H1 (cell line): ENCODE measurements around the gene LIPC. TPM values are rescaled to one million over a fixed set of nuclear protein-coding genes. Genes with fewer than 3 reads are reported as not detected.
A peak's percentile ranks its signal among the peaks of the same experiment; 100 is the strongest.

ENCODE experiments used
- CTCF ChIA-PET: fragments of 300-600 bp; sonication (Branson Sonifier 250); formaldehyde crosslinking; loops from one replicate; lab custom pipeline; 2021; ENCODE audit not compliant: partially characterized antibody; lab: Charles Lee
- POLR2A ChIA-PET: fragments of 300-600 bp; sonication (Branson Sonifier 250); formaldehyde crosslinking; loops from one replicate; lab custom pipeline; 2021; ENCODE audit warnings: inconsistent platforms; ENCODE audit not compliant: partially characterized antibody; lab: Charles Lee
- DNase-seq, 2 experiments: peaks; one replicate each; pipeline versions ENCODE4 v3.0.0 to v3.0.0-alpha.2; 2010 to 2022; ENCODE audit warnings: low spot score in 2 of 2, low read depth in 1 of 2, mixed read lengths in 1 of 2
- FAIRE-seq: peaks from 2 replicates; lab custom pipeline; 2011; peaks lifted over from hg19 to GRCh38; lab: Jason Lieb, UNC
- H2AFZ ChIP-seq: 2 replicates; pipeline ENCODE4 v1.8.1; 2012; ENCODE audit warnings: low read length, inconsistent platforms
- H2AK5ac ChIP-seq: 2 replicates; pipeline ENCODE4 v1.6.1; 2013; ENCODE audit warnings: low read depth, low read length
- H2BK120ac ChIP-seq: replicated peaks from 2 replicates; pipeline ENCODE3; 2013; ENCODE audit warnings: low read depth, low read length, inconsistent platforms
- H2BK12ac ChIP-seq: 2 replicates; pipeline ENCODE4 v1.6.1; 2013; ENCODE audit warnings: low read depth, low read length
- H2BK15ac ChIP-seq: 2 replicates; pipeline ENCODE4 v1.6.1; 2013; ENCODE audit warnings: low read length
- H2BK20ac ChIP-seq: 2 replicates; pipeline ENCODE4 v1.6.1; 2013; ENCODE audit warnings: low read length
- H2BK5ac ChIP-seq: 2 replicates; pipeline ENCODE4 v1.6.1; 2013; ENCODE audit warnings: low read depth, low read length
- H3K14ac ChIP-seq: 2 replicates; pipeline ENCODE4 v1.6.1; 2013; ENCODE audit warnings: inconsistent platforms; ENCODE audit not compliant: insufficient read length
- H3K18ac ChIP-seq: 2 replicates; pipeline ENCODE4 v1.6.1; 2013; ENCODE audit warnings: low read length; ENCODE audit errors: extremely low read depth
- H3K23ac ChIP-seq: 2 replicates; pipeline ENCODE4 v1.6.1; 2013; ENCODE audit warnings: inconsistent platforms; ENCODE audit not compliant: insufficient read length
- H3K23me2 ChIP-seq: 2 replicates; pipeline ENCODE4 v1.6.1; 2013; ENCODE audit warnings: low read depth, low read length
- H3K27ac ChIP-seq: 2 replicates; pipeline ENCODE4 v1.6.1; 2011; ENCODE audit warnings: low read depth, low read length, inconsistent platforms
- H3K27me3 ChIP-seq, 4 experiments: replicated peaks in 1 of 4; 1 replicate in 1 of 4; 2 replicates in 3 of 4; pipeline versions ENCODE4 v1.6.1 to v1.8.1; 2011 to 2013; ENCODE audit warnings: low read length in 3 of 4, mild to moderate bottlenecking in 3 of 4, inconsistent platforms in 2 of 4, mixed read lengths in 2 of 4, moderate library complexity in 1 of 4; ENCODE audit not compliant: control insufficient read depth in 3 of 4, insufficient read depth in 3 of 4; ENCODE audit errors: extremely low read depth in 1 of 4
- H3K36me3 ChIP-seq, 4 experiments: 2 replicates each; pipeline versions ENCODE4 v1.6.1 to v1.8.1; 2011 to 2013; ENCODE audit warnings: mild to moderate bottlenecking in 4 of 4, low read length in 3 of 4, moderate library complexity in 2 of 4, control low read depth in 1 of 4, inconsistent platforms in 1 of 4; ENCODE audit not compliant: insufficient read depth in 4 of 4, control insufficient read depth in 2 of 4
- H3K4ac ChIP-seq: replicated peaks from 2 replicates; pipeline ENCODE3; 2013; ENCODE audit warnings: low read length, low read depth, mixed read lengths, inconsistent platforms; ENCODE audit not compliant: insufficient read length
- H3K4me1 ChIP-seq, 4 experiments: replicated peaks in 1 of 4; 1 replicate in 1 of 4; 2 replicates in 3 of 4; pipeline versions ENCODE4 v1.6.1 to v1.8.1; 2011 to 2013; ENCODE audit warnings: low read length in 3 of 4, inconsistent platforms in 2 of 4, mixed read lengths in 1 of 4; ENCODE audit not compliant: insufficient read depth in 4 of 4, control insufficient read depth in 3 of 4
- H3K4me2 ChIP-seq, 2 experiments: 2 replicates each; pipeline versions ENCODE4 v1.6.1 to v1.8.1; 2011 to 2013; ENCODE audit warnings: low read depth in 2 of 2, low read length in 2 of 2, control low read depth in 1 of 2, inconsistent platforms in 1 of 2, mild to moderate bottlenecking in 1 of 2; ENCODE audit not compliant: insufficient read depth in 1 of 2
- H3K4me3 ChIP-seq, 4 experiments: fragments of 200-600, 300-600 bp in 1 of 4; sonication (generic), shearing (Covaris generic), sonication (Bioruptor Twin) in 1 of 4; 2 replicates each; pipeline versions ENCODE4 v1.5.1 to v1.8.1; 2011 to 2016; ENCODE audit warnings: low read length in 4 of 4, low read depth in 3 of 4, control low read depth in 2 of 4, inconsistent platforms in 2 of 4, mild to moderate bottlenecking in 2 of 4, mixed read lengths in 1 of 4, moderate library complexity in 1 of 4; ENCODE audit not compliant: insufficient read depth in 2 of 4; ENCODE audit errors: extremely low read depth in 1 of 4
- H3K56ac ChIP-seq: replicated peaks from 2 replicates; pipeline ENCODE3; 2013; ENCODE audit warnings: low read depth, mild to moderate bottlenecking, mixed read lengths, low read length, inconsistent platforms; ENCODE audit not compliant: insufficient read length
- H3K79me1 ChIP-seq: 2 replicates; pipeline ENCODE4 v1.6.1; 2013; ENCODE audit warnings: low read depth, low read length, control low read depth
- H3K79me2 ChIP-seq, 2 experiments: 2 replicates each; pipeline versions ENCODE4 v1.6.1 to v1.8.1; 2012 to 2013; ENCODE audit warnings: low read length in 2 of 2, mild to moderate bottlenecking in 2 of 2, inconsistent platforms in 1 of 2; ENCODE audit not compliant: insufficient read depth in 2 of 2, control insufficient read depth in 1 of 2
- H3K9ac ChIP-seq, 4 experiments: replicated peaks in 1 of 4; 1 replicate in 1 of 4; 2 replicates in 3 of 4; pipeline versions ENCODE4 v1.6.1 to v1.8.1; 2011 to 2013; ENCODE audit warnings: low read depth in 3 of 4, low read length in 3 of 4, control low read depth in 2 of 4, mild to moderate bottlenecking in 2 of 4, moderate library complexity in 2 of 4, inconsistent platforms in 1 of 4; ENCODE audit errors: extremely low read depth in 1 of 4
- H3K9me3 ChIP-seq, 2 experiments: 2 replicates each; pipeline versions ENCODE4 v1.6.1 to v1.8.1; 2012 to 2013; ENCODE audit warnings: mild to moderate bottlenecking in 2 of 2, moderate library complexity in 2 of 2, control low read depth in 1 of 2, inconsistent platforms in 1 of 2, low read depth in 1 of 2, low read length in 1 of 2, mixed read lengths in 1 of 2; ENCODE audit not compliant: insufficient read depth in 2 of 2
- H4K20me1 ChIP-seq, 2 experiments: replicated peaks in 1 of 2; 2 replicates each; pipeline versions ENCODE3 to v1.8.1; 2011 to 2013; ENCODE audit warnings: inconsistent platforms in 2 of 2, low read length in 2 of 2, mild to moderate bottlenecking in 1 of 2; ENCODE audit not compliant: insufficient read depth in 2 of 2, control insufficient read depth in 1 of 2
- H4K5ac ChIP-seq: 2 replicates; pipeline ENCODE4 v1.6.1; 2013; ENCODE audit warnings: low read length, low read depth, mixed read lengths, inconsistent platforms; ENCODE audit not compliant: insufficient read length
- H4K8ac ChIP-seq: 2 replicates; pipeline ENCODE4 v1.8.0; 2013; ENCODE audit warnings: mild to moderate bottlenecking, moderate library complexity, low read length, inconsistent platforms; ENCODE audit not compliant: insufficient read depth; ENCODE audit errors: extremely low read depth
- H4K91ac ChIP-seq: replicated peaks from 2 replicates; pipeline ENCODE3; 2013; ENCODE audit warnings: low read length, mixed read lengths, inconsistent platforms; ENCODE audit not compliant: insufficient read length
- CHD2 ChIP-seq: IDR thresholded peaks from 2 replicates; pipeline ENCODE4 v1.6.1; 2012; ENCODE audit warnings: low read length, improper control_type of control experiment
- CTCF ChIP-seq, 3 experiments: IDR thresholded peaks; 1 replicate in 2 of 3; 2 replicates in 1 of 3; pipeline versions ENCODE4 v1.5.1 to v1.6.1; 2011; ENCODE audit warnings: low read length in 3 of 3, mild to moderate bottlenecking in 3 of 3, inconsistent platforms in 2 of 3, low read depth in 1 of 3, moderate library complexity in 1 of 3; ENCODE audit not compliant: insufficient read depth in 1 of 3; ENCODE audit errors: control extremely low read depth in 1 of 3
- GTF2F1 ChIP-seq: IDR thresholded peaks from 2 replicates; pipeline ENCODE4 v1.6.1; 2012; ENCODE audit warnings: low read depth, low read length, improper control_type of control experiment, borderline replicate concordance
- KDM1A ChIP-seq: fragments of 200-600, 300-600 bp; sonication (generic); IDR thresholded peaks from 2 replicates; pipeline ENCODE4 v1.7.1; 2016; ENCODE audit warnings: mild to moderate bottlenecking, low read length, borderline replicate concordance
- POU5F1 ChIP-seq: IDR thresholded peaks from 2 replicates; pipeline ENCODE4 v1.6.1; 2011; ENCODE audit warnings: low read depth, mild to moderate bottlenecking, low read length, moderate library complexity
- SRF ChIP-seq: IDR thresholded peaks from 2 replicates; pipeline ENCODE4 v1.6.1; 2011; ENCODE audit warnings: mild to moderate bottlenecking, low read depth, low read length, moderate library complexity
- SUZ12 ChIP-seq: fragments of 200-600 bp; sonication (generic); IDR thresholded peaks from 2 replicates; pipeline ENCODE4 v1.6.1; 2012; ENCODE audit warnings: mild to moderate bottlenecking, inconsistent platforms, low read length, moderate library complexity, mixed read lengths
- TCF12 ChIP-seq: IDR thresholded peaks from 2 replicates; pipeline ENCODE4 v1.6.1; 2011; ENCODE audit warnings: low read depth, mild to moderate bottlenecking, low read length
- WGBS, 2 experiments: shearing (Covaris generic) in 1 of 2; methylation state at CpG; one replicate each; pipeline versions ENCODE4 v1.1.6 to v1.1.7; 2013 to 2015; ENCODE audit warnings: low lambda C conversion rate in 2 of 2, mixed read lengths in 2 of 2, inconsistent platforms in 1 of 2, low coverage in 1 of 2, missing lambda C conversion rate in 1 of 2; ENCODE audit not compliant: insufficient replicate concordance in 2 of 2, insufficient coverage in 1 of 2, insufficient read length in 1 of 2; ENCODE audit errors: extremely low coverage in 1 of 2, missing lambda C conversion rate in 1 of 2; 5-methylcytosine and 5-hydroxymethylcytosine counted together
- polyA plus RNA-seq, 7 experiments: library from polyadenylated mRNA; depleted of rRNA in 3 of 7; stranded (reverse) in 5 of 7; unstranded in 2 of 7; fragments of >200 nt in 5 of 7; fragments of 200-250 nt in 2 of 7; gene quantifications; 1 replicate in 5 of 7; 2 replicates in 1 of 7; 4 replicates in 1 of 7; pipeline versions ENCODE4 v1.2.1 to v1.2.3, GENCODE V29; 2011 to 2013; ENCODE audit warnings: missing spikeins in 2 of 7, mixed read lengths in 2 of 7
- total RNA-seq: library from RNA; stranded (reverse); fragmentation: NEBNext Ultra II Directional; extraction: Animal tissue kit (Norgen Biotek cat#: 25700); gene quantifications from 2 replicates; pipeline ENCODE4 v1.2.1, GENCODE V29; 2021
- TF ChIP-seq, protein P1 (sequence below): IDR thresholded peaks from 2 replicates; pipeline ENCODE4 v1.6.1; 2012; ENCODE audit warnings: inconsistent platforms
- TF ChIP-seq, protein P2 (sequence below): IDR thresholded peaks from 2 replicates; pipeline ENCODE4 v1.6.1; 2011; ENCODE audit warnings: low read length, improper control_type of control experiment

Gene LIPC
- total and polyA plus RNA-seq, 2 of the 8 experiments (the other 6 are each of a cell fraction or from before 2014, with no cell fraction given) = not detected

DNA sequence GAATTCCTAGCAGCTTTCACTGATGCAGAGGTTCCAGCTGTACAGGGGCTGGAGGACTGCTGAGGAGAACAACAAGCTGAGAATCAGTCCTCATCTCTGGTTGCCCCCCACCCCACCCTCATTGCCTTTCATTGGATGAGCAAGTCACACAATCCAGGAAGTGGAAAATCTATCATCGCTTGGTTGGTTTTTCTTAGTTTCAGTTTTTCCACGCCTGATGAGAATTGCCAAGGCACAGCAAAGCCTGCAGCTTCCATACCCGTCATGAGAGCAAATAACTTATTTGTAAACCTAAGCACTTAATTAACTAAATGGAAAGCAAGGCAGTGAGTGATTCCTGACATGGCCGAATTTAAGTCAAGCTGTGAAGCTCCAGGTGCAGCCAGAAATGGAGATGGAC is 21.4 kb upstream of the LIPC start:
- H3K4me3 ChIP-seq = no peak overlapping the region
- H2BK20ac ChIP-seq = no peak overlapping the region
- peak overlapping the region; percentile 31 for H4K5ac ChIP-seq
- H4K20me1 ChIP-seq = no peaks in the 10 kb centered on the region
- 0 out of 2 replicates have a peak overlapping the region, but pooled peaks have one; percentile 34 for H2AFZ ChIP-seq
- no peak overlapping the region for H4K91ac ChIP-seq
- H3K4me1 ChIP-seq = peaks cover 0 to 2% (median 0%) of the 10 kb centered on the region in 4 experiments; a peak in 1 of 7 replicates
- H3K23me2 ChIP-seq = no peaks in the 10 kb centered on the region
- no peaks in the 10 kb centered on the region for H3K27me3 ChIP-seq
- H3K9ac ChIP-seq = no peak overlapping the region
- FAIRE-seq (no peak), DNase-seq (no peak)
- no peak overlapping the region for H2BK5ac ChIP-seq
- no peaks in the 10 kb centered on the region for H3K79me1 ChIP-seq
- WGBS, 2 experiments = 92% methylated on average over 4 of the region's 4 CpGs; no CpG with 5 or more reads in 1 of the 2 experiments
- H3K4me2 ChIP-seq = no peak overlapping the region
- H2BK15ac ChIP-seq = no peak overlapping the region
- H3K4ac ChIP-seq = no peak overlapping the region
- no peaks in the 10 kb centered on the region for H3K36me3 ChIP-seq
- no peak overlapping the region for H2BK120ac ChIP-seq
- no peaks in the 10 kb centered on the region for H3K79me2 ChIP-seq
- no peak overlapping the region for H3K14ac ChIP-seq
- no peak overlapping the region for H4K8ac ChIP-seq
- no peak overlapping the region for H3K23ac ChIP-seq
- H3K27ac ChIP-seq = no peak overlapping the region
- H3K56ac ChIP-seq = no peak overlapping the region
- H2BK12ac ChIP-seq = no peak overlapping the region
- CTCF ChIA-PET = no interaction called here
- POLR2A ChIA-PET = no interaction called here
- H2AK5ac ChIP-seq = no peak overlapping the region
- no peak overlapping the region for H3K18ac ChIP-seq
- H3K9me3 ChIP-seq = peaks cover 0 to 5% of the 10 kb centered on the region in 2 experiments; a peak in 1 of 4 replicates
- TF ChIP-seq CTCF (IDR thresholded peaks at IDR 0.05; ENCODE audit: control extremely low read depth in 1 of 3, insufficient read depth in 1 of 3, low read depth in 1 of 3, low read length in 3 of 3) = no peak
- no peak for TF ChIP-seq KDM1A
- TF ChIP-seq, protein P1, sequence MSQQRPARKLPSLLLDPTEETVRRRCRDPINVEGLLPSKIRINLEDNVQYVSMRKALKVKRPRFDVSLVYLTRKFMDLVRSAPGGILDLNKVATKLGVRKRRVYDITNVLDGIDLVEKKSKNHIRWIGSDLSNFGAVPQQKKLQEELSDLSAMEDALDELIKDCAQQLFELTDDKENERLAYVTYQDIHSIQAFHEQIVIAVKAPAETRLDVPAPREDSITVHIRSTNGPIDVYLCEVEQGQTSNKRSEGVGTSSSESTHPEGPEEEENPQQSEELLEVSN = no peak
- no peak for TF ChIP-seq POU5F1
- TF ChIP-seq CHD2 = no peak
- TF ChIP-seq GTF2F1 = no peak
- TF ChIP-seq SRF = no peak
- no peak for TF ChIP-seq SUZ12
- TF ChIP-seq, protein P2, sequence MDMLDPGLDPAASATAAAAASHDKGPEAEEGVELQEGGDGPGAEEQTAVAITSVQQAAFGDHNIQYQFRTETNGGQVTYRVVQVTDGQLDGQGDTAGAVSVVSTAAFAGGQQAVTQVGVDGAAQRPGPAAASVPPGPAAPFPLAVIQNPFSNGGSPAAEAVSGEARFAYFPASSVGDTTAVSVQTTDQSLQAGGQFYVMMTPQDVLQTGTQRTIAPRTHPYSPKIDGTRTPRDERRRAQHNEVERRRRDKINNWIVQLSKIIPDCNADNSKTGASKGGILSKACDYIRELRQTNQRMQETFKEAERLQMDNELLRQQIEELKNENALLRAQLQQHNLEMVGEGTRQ = no peak
- TF ChIP-seq TCF12 = no peak
